ENCODE measurements around the gene WDR45. TPM values are rescaled to one million over a fixed set of nuclear protein-coding genes. Genes with fewer than 3 reads are reported as not detected.

WDR45 gene
- total RNA-seq, 4 donors from 2014 or later: 90.9 to 108 (median 97.7) TPM

- H3K4me1 ChIP-seq: no peaks in the 10 kb centered on the region
- no peaks in the 10 kb centered on the region for H3K9me3 ChIP-seq
- H3K27me3 ChIP-seq: no peaks in the 10 kb centered on the region
- H3K27ac ChIP-seq: no peak overlapping the region
- 84 to 90% methylated on average over 6 to 8 of the region's 8 CpGs for WGBS, 2 donors
- H3K4me3 ChIP-seq: no peak overlapping the region
- peaks cover 0 to 35% (median 0%) of the 10 kb centered on the region in 3 donors for H3K36me3 ChIP-seq
- no peak for TF ChIP-seq CTCF (IDR thresholded peaks at IDR 0.05)
- no peak for TF ChIP-seq EP300 (IDR thresholded peaks at IDR 0.05)
- TF ChIP-seq POLR2A (IDR thresholded peaks at IDR 0.05): no peak
- DNase-seq (ENCODE audit: low spot score in 2 of 2): no peak
Observed at GRCh38 chrX:49064735-49065134, 15.0 kb downstream of the WDR45 start.

- DNase-seq (ENCODE audit: low spot score in 2 of 2): no peak
- no peaks in the 10 kb centered on the region for H3K27me3 ChIP-seq
- H3K9me3 ChIP-seq: no peaks in the 10 kb centered on the region
- peaks cover 0 to 35% (median 0%) of the 10 kb centered on the region in 3 donors for H3K36me3 ChIP-seq
- H3K4me1 ChIP-seq: no peaks in the 10 kb centered on the region
- no peak overlapping the region for H3K27ac ChIP-seq
- 91% methylated on average over 19 of the region's 20 CpGs; no CpG with 5 or more reads in 1 of the 2 donors for WGBS, 2 donors
- TF ChIP-seq POLR2A (IDR thresholded peaks at IDR 0.05) (no peak), CTCF (IDR thresholded peaks at IDR 0.05) (no peak), EP300 (IDR thresholded peaks at IDR 0.05) (no peak)
- no peak overlapping the region for H3K4me3 ChIP-seq
Observed at GRCh38 chrX:49064303-49064702, 15.4 kb downstream of the WDR45 start.

GRCh38 chrX:49063715-49064114 lies 16.0 kb downstream of the WDR45 start:
- H3K27me3 ChIP-seq: no peaks in the 10 kb centered on the region
- H3K27ac ChIP-seq: no peak overlapping the region
- no peak overlapping the region for H3K4me3 ChIP-seq
- H3K9me3 ChIP-seq: no peaks in the 10 kb centered on the region
- H3K4me1 ChIP-seq: no peaks in the 10 kb centered on the region
- TF ChIP-seq EP300 (IDR thresholded peaks at IDR 0.05) (no peak), CTCF (IDR thresholded peaks at IDR 0.05) (no peak), POLR2A (IDR thresholded peaks at IDR 0.05) (no peak)
- DNase-seq (ENCODE audit: low spot score in 2 of 2): no peak
- peaks cover 0 to 35% (median 0%) of the 10 kb centered on the region in 3 donors for H3K36me3 ChIP-seq
- WGBS, 2 donors: 91 to 96% methylated on average over 7 to 9 of the region's 9 CpGs

GRCh38 chrX:49061916-49062315 lies 17.8 kb downstream of the WDR45 start:
- H3K27me3 ChIP-seq: no peaks in the 10 kb centered on the region
- no peak overlapping the region for H3K4me3 ChIP-seq
- TF ChIP-seq EP300 (IDR thresholded peaks at IDR 0.05) (no peak), CTCF (IDR thresholded peaks at IDR 0.05) (no peak), POLR2A (IDR thresholded peaks at IDR 0.05) (no peak)
- DNase-seq (ENCODE audit: low spot score in 2 of 2): no peak
- H3K36me3 ChIP-seq: peaks cover 0 to 25% (median 0%) of the 10 kb centered on the region in 3 donors
- H3K4me1 ChIP-seq: no peaks in the 10 kb centered on the region
- no peaks in the 10 kb centered on the region for H3K9me3 ChIP-seq
- no peak overlapping the region for H3K27ac ChIP-seq
- WGBS, 2 donors: 76% methylated on average over 8 to 10 of the region's 10 CpGs

GRCh38 chrX:49061490-49061889 lies 18.2 kb downstream of the WDR45 start:
- TF ChIP-seq CTCF (IDR thresholded peaks at IDR 0.05): no peak
- Histone ChIP-seq H3K9me3 (no peaks in the 10 kb centered on the region), H3K4me3 (no peak overlapping the region), H3K27ac (no peak overlapping the region), H3K27me3 (no peaks in the 10 kb centered on the region), H3K4me1 (no peaks in the 10 kb centered on the region), H3K36me3 (peaks cover 0 to 24% (median 0%) of the 10 kb centered on the region in 3 donors)
- WGBS, 2 donors: 86 to 95% methylated on average over 7 of the region's 7 CpGs
- DNase-seq (ENCODE audit: low spot score in 2 of 2): no peak
